Measurements from ENCODE around the gene DDX1.

The DDX1 gene

DNA sequence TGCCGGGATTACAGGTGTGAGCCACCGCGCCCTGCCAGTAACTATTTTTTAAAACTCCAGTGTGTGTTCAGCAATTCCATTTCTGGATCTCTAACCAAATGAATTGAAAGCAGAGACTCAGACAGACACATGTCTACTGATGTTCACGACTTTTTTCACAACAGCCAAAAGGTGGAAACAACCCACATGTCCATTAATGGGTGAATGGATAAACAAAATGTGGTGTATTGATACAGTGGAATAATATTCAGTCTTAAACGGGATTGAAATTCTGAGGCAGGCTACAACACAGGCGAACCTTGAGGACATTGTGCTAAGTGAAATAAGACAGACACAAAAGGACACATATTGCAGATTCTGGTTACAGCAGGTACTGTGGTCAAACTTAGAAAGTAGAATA is 55.0 kb downstream of the DDX1 start:
- no peak for DNase-seq (ENCODE audit: low spot score)

DNA sequence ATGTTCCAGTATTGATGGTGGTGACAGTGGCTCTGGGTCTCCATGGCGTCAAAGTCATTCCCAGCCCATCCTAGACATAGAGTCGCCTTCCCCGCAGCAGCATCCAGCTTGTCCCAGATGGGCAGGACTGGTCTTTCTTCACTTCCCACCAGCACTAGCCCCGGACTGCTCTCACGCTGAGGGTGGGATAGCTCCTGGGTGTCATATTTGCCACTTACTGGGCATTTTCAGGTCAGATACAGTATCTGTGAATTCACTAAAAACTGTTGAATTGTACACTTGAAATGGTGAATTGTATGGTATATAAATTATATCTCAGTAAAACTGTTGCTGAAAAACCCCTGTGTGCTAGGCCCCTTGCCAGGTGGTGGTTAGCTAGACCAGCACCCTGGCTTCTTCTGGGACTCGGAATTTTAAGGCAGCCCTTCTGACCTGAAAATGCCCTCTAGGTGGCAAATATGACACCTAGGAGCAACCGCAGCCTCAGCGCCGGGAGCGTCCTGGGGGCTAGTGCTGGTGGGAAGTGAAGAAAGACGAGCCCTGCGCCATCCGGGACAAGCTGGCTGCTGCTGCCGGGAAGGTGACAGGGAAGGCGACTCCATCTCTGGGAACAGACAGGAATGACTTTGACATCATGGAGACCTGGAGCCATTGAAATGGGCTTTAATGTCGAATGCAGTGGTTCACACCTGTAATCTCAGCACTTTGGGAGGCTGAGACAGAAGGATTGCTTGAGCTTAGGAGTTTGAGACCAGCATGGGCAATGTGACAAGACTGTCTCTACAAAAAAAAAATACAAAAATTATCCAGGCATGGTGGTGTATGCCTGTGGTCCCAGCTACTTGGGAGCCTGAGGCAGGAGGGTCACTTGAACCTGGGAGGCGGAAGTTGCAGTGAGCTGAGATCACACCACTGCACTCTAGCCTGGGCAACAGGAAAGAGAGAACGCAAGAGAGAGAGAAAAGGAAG is 56.2 kb downstream of the DDX1 start:
- no peak for DNase-seq (ENCODE audit: low spot score)

DNA sequence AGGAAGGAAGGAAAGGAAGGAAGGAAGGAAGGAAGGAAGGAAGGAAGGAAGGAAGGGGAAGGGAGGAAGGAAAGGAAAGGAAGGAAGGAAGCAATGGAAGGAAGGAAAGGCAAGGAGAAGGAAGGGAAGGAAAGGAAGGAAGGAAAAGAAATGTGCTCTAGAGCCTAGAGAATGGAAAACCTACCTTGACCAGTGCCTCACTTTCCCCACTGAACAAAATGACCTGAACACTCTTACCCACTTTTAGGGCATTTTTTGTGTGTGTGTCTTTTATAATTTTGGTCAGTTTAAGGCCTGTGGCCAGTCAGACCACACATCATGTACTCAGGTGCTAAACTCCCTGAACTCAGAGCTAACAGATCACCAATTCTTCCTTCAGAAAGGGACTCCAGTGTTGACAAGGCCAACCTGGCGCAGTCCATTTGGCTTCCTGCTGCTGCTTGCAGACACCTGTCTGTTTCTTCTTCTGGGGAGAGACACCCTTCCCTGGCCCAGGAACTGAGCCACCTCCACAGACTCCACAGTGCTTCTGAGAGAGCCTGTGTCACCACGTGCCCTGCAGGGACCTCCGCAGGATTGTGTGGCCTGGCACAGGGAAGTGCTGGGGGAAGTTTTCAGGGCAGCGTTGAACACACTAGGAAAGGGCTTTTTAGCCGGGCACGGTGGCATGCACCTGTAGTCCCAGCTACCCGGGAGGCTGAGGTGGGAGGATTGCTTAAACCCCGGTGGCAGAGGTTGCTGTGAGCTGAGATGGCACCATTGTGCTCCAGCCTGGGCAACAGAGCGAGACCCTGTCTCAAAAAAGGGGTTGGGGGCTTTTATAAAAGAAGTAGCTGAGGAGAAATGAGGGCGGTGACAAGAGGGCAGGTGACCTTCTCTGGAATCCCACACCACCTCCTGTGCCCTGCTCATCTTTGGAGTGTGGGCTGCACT is 57.2 kb downstream of the DDX1 start:
- DNase-seq (ENCODE audit: low spot score) = no peak

DNA sequence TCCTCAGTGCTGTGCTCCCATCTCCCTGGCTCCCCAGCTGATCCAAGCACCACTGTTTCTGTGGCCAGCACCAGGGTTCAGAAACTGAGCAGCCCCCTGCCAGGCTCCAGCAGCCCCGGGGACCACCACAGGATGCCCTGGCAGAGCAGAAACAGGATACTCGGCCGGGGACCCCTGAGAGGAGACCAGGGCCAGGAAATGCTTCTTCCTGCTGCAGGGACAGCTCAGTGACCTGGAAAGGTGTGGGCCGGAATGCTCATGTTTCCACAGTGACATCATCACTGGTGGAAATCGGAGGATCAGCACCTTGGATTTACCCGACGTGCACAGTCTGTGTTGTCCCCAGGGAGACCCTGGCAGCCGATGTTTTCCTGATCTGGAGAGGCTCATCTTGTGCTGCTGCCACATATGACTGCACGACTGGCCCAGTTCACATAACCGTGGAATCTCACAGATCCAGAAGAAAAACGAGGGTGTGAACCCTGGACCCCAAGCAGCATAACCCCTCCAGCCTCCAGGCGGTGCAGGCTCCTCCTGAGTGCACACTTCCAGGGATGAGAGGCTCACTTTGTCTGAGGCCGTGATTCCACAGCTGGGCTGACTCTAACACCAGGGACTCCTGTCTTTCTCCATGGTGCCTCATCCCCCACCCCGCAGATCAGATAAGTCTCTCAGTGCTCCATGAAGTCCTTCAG is 58.0 kb downstream of the DDX1 start:
- DNase-seq (ENCODE audit: low spot score) = no peak

DNA sequence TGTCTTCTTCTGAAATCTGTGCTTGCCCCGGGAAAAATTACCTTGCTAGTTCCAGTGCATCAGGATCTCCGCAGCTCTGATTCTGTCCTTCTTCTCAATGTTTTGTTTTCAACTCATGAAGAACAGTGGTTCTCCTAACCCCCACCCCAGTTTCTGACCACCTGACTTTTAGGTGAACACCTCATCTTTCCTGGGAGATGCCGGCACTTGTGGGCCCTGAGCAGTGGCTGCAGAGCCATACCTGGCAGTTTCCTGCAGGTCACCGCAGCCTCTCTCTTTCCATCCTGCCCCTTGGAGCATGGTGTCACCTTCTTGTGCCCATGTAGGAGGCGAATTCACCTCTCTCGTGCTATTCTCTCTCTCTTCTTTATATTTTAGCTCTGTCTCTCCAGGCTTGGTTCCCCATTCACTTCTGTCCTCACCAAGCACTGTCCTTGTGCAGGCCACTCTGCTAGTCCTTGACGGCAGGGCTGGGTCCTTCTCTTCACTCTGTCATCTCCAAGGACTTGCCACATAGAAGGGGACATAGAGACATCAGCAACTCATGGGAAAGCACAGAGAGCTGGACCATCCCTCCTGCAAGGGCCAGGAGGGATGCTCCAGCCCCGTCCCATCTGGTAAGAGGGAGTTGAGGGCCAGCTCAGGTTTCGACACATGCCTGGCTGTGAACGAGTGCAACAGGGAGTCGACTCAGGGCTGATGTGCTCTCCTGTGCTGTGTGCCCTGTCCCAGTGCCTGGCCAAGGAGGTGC is 59.1 kb downstream of the DDX1 start:
- no peak for DNase-seq (ENCODE audit: low spot score)

DNA sequence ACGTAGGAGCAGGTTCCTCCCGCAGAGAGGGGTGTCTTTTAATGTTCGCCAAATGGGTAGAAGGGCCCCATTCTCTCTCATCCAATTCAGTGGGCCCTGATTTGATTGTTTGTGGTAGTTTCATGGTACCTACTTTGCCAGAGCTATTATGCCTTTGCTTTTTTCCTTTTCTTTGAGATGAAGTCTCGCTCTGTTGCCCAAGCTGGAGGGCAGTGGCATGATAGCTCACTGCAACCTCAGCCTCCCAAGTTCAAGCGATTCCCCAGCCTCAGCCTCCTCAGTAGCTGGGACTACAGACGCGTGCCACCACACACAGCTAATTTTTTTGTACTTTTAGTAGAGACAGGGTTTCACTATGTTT is 59.7 kb downstream of the DDX1 start:
- no peak for DNase-seq (ENCODE audit: low spot score)

DNA sequence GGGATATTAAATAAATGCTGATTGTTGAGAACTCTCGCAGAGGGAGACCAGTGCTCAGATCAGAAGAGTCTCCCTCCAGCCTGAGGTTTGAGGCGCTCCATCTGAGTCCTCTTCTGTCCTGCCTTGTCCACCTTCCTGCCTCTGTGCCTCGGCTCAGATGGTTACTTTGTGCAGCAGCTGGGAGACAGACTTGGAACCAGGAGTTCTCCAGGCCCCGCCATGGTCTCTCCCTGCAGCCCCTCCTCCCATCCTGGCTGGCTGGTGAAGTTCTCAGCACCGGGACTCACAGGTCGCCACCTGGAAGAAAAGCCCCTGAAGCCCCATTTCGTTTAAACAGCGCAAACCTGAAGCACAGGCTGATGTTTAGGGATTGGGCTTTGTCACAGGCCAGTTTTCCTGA is 60.6 kb downstream of the DDX1 start:
- DNase-seq (ENCODE audit: low spot score) = no peak

DNA sequence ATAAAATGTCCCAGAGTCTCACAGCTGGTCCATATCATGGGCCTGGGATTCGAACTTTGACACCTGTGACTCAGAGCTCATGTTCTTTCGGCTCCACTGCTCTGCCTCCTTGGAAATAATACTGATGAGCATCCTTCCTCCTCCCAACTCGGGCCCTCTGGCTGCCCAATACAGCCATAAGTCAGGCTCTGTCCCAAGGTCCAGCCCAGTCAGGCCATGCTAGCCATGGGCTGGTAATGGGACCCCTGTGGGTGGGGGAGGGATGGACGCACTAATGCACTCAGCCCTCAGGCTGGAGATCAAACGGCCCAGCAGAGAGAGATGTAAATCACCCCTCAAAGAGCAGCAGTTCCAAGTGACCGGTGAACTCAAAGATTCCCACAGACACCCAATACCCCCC is 61.1 kb downstream of the DDX1 start:
- DNase-seq (ENCODE audit: low spot score) = no peak

DNA sequence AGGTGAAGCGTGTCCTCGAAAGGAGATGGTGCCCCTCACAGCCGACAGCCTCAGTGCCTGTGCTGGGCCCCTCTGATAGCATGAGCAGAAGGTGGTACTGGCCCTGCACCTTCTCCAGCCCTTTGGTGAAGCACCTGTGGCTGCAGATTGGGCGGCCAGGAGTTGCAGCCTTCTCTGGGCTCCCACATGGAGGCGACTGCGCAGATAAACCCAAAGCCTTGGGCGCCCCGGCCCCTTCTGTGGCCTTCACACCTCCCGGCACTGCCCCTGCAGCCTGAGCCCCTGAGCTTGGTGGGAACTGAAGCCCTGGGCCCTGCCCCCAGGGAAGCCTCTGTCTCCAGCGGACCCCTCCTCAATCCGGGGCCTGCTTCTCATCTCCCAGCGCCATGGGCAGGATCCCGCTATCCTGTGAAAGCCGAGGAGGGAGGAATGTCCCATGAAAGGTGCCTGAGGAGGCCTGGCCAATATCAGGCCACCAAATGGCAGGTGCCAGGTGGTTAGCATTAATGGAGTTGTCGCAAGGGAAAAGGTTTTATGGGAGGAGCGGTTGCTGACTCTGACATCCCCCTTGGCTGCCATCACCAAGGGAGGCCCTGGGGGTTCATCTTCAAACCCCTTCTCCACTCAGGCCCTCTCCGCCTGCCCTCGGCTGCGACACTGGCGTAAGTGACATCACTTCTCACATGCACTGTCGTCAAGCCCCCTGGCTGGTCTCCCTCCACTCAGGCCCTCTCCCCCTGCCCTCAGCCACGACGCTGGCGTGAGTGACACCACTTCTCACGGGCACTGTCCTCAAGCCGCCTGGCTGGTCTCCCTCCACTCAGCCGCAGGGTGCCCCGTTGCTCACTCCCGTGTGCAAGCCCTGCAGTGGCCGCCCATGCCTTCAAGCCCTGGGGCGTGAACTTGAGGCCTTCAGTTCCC is 62.4 kb downstream of the DDX1 start:
- no peak for DNase-seq (ENCODE audit: low spot score)

DNA sequence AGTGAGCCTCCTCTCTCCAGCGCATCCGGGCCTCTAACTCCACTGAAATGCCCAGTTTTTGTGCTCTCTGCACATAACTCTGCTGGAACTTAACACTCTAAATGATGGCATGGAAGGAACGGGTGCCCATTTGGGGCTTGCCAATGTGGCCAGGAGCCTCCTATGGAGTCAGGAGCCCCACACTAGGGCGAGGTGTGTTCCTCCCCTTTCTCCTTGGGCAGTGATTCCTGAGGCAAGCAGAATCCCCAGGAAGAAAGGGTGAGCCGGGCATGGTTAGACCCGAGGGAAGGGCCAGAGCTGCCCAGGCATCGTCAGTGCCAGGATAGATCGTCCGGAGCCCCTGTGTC is 63.0 kb downstream of the DDX1 start:
- DNase-seq (ENCODE audit: low spot score) = no peak

DNA sequence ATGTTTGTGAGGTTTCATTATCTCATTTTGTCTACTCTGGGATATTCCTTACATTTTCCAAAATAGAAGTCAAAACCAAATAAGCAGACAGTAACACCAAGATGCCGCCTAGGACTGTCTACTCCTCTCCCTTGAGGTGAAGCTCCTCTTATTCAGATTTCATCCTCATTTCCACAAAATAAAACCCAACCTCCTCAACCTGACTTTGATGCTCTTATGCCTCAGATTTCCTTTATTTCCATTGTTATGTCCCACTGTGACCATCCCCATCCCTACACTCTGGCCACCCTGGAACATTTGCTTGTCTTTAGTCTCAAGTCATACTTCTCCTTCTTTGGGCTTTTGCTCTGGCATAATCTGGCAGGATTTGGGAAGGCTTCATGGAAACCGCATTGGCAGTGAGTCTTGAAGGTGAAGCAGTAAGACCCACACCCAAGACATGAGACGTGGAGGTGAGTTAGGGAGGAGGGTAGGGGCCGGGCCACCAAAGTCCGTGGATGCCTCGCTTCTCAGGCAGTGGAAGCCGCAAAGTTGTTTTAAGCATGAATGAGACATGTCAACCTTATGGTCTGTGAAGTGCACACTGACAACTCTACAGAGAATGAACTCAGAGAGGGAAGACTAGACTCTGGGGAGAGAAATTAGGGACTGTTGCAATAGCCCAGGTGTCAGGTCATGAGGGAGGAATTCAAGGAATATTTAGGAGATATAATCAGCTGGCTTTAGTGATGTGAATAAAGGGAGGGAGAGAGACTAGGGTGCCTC is 63.6 kb downstream of the DDX1 start:
- DNase-seq (ENCODE audit: low spot score) = no peak

DNA sequence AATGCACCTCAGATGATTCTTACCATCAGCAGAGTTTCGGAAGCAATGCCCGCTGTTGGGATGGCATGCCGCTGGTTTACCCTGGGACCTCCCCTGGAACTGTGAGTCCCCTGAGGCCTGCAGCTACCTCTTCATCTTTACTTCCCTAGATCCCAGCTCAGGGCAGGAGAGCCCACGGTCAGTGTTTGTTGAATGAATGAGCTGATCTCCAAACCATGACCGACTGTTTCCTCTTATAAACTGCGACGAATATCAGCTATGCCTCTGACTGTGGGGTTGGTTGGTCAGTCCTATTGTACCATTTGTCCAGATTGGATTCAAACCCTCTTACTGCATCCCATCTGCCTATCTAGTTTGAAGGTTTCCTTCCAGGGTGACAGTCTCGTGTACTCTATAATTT is 64.4 kb downstream of the DDX1 start:
- no peak for DNase-seq (ENCODE audit: low spot score)

DNA sequence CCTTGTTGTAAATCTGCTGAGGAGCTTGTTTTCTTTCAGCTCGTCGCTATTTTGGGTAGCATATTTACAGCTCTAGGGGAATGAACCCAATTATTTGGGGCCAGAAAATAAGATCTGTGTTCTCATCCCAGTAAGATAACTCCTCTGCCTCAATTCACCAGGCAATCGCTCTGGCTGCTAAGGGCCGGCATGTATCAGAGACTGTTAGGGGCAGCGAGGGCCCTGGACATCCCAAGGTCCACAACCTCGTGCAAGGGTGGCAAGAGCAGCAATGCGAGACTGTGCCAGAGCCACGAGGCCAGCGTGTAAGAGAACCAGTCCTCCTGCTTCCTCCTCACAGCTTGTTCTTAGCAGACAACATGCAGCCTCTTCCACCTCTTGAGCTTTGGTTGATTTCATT is 66.1 kb downstream of the DDX1 start:
- DNase-seq (ENCODE audit: low spot score) = no peak

DNA sequence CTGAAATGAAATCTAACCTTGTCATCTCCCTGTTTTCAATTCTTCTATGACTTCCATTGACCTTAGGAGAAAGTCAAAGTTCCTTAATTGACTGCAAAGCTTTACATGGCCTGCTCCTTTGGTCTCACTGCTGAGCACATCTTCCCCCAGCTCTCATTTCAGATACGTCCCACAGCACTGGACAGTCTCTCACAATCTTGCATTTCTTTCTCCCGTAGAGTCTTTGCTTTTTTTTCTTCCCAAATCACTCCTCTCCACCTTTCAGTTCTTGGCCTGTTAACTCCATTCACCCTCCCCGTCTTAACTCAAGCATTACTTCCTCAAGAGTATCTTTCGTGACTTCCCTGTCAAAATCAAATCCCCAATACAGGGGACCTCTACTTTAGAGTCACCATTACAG is 67.2 kb downstream of the DDX1 start:
- no peak for DNase-seq (ENCODE audit: low spot score)

DNA sequence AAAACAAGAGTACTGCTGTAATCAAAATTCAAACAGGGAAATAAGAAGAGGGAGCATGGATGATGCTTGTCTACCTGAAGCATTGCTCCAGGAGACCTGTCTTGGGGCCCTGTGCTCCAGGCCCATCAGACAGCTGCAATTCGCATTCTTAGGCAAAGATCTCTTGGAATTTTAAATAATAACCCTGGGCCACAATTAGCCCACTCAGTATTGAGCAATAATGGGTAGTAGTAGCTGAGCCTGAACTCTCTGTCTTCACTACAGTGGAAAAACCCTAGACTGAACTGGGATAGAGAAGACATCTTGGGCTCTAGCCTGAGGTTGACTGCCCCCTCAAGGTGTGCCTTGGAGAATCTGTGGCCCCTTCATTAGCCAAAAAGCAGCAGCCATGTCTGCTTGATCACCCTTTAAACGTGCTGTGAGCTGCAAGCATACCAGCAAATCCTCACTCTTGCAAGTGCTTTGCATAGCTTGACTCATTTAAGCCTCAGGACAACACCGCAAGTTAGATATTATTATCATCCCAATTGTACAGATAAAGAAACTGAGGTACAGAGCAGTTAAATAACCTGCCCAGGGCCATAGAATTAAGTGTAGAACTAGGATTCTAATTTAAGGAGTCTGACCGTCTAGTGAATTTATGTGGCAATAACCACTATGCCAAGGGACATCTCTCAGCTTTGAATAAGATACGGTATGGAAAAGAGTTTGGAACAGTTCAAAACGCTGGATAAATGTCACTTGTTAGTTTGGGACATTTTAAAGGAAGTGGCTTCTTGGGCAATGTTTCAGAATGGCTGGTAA is 69.0 kb downstream of the DDX1 start:
- no peak for DNase-seq (ENCODE audit: low spot score)

DNA sequence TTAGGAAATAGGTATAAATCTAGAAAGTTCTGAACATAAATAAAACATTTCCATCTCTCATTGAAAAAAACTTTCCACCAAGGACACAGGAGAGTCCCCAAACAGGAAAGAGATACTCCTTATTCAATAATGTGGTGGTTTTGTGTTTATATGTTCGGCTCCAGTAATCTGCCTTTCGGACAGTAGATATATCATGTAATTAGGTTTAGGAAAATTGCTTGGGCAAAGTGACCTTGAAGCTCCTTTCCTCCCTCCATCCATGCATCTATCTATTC is 69.6 kb downstream of the DDX1 start:
- DNase-seq (ENCODE audit: low spot score) = no peak

DNA sequence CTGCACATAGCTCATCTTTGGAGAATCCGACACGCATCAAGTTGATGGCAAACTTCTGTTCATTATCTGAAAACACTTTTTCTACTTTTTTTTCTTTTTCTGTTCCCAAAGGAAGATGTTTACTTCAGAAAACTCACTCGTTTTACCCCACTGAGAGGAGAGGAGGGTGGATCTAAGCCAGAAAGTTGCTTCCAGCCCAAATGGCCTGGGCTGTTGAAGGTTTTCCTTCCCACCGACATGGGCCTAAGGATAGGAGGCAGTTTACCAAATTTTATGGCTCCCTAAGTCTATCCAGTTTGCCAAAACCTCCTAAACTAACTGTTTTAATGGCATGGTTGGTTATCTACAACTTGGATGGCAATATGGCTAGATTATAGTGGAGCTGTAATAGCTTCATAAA is 70.4 kb downstream of the DDX1 start:
- no peak for DNase-seq (ENCODE audit: low spot score)

DNA sequence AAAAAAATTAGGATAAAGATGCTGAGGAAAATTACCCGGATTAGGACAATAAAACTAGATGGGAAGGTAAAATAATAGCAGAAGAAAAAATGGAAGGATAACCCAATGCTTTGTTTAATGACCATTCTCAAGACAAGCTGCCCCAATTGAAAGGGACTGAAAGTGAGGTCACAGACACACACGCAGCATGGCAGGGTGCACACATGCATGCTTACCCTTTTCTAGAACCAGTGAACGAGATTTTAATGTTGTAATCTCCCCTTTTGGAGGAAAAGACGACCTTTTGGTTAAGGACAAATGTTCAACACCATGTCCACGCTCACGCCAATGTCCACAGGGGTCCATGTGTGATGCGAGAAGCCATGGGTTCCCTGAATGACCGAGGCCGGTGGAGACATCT is 70.9 kb downstream of the DDX1 start:
- no peak for DNase-seq (ENCODE audit: low spot score)

DNA sequence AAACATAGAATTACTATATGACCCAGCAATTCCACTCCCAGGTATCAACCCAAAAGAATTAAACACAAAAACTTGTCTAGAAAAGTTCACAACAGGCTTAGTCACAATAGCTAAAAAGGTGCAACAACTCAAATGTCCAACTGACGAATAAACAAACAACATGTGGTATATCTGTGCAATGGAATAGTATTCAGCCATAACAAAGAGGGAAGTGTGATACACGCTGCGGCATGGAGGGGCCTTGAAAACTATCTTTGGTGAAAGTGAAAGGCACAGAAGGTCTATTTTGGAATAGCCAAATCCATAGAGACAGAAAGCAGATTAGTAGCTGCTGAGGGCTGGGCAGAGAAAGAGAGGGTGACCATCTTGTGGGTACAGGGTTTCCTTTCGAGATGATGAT is 72.1 kb downstream of the DDX1 start:
- no peak for DNase-seq (ENCODE audit: low spot score)
